Upper lobe of left lung (tissue), 6 donors: Measurements from ENCODE around the gene WDSUB1. TPM values are rescaled to one million over a fixed set of nuclear protein-coding genes. Genes with fewer than 3 reads are reported as not detected.

Source experiments
- ATAC-seq, 2 donors: fragments of 200-7000 bp; cut with Tn5 transposase; one replicate each; pipeline ENCODE4 v1.9.1; 2022; ENCODE audit warnings: mild to moderate bottlenecking in 2 of 2, moderate library complexity in 2 of 2; ENCODE audit not compliant: low FRiP score in 2 of 2
- DNase-seq, 2 donors: peaks; one replicate each; pipeline ENCODE4 v3.0.0-alpha.2; 2019 to 2020
- H3K27ac ChIP-seq, 4 donors: fragments of 200-600 bp; sonication (generic); one replicate each; pipeline ENCODE4 v1.5.1; 2016 to 2019
- H3K27me3 ChIP-seq, 4 donors: fragments of 200-600 bp; sonication (generic); one replicate each; pipeline ENCODE4 v1.5.1; 2017 to 2019
- H3K36me3 ChIP-seq, 4 donors: fragments of 200-600 bp; sonication (generic); one replicate each; pipeline ENCODE4 v1.5.1; 2016 to 2019
- H3K4me1 ChIP-seq, 4 donors: fragments of 200-600 bp; sonication (generic); one replicate each; pipeline ENCODE4 v1.5.1; 2018 to 2019
- H3K4me3 ChIP-seq, 4 donors: fragments of 200-600 bp; sonication (generic); one replicate each; pipeline ENCODE4 v1.5.1; 2017 to 2019; ENCODE audit warnings: mild to moderate bottlenecking in 2 of 4, moderate library complexity in 1 of 4
- H3K9me3 ChIP-seq, 4 donors: fragments of 200-600 bp; sonication (generic); one replicate each; pipeline ENCODE4 v1.5.1; 2018 to 2019
- CTCF ChIP-seq, 6 experiments: fragments of 450-650 bp in 4 of 6; fragments of 200-600 bp in 2 of 6; sonication (generic) in 2 of 6; IDR thresholded peaks; one replicate each; pipeline ENCODE4 v1.5.1; 2016 to 2019; ENCODE audit warnings: antibody characterized with exemption in 6 of 6
- EP300 ChIP-seq, 4 donors: sonication (generic); formaldehyde crosslinking; IDR thresholded peaks; one replicate each; pipeline ENCODE4 v1.5.1; 2017; ENCODE audit warnings: antibody characterized with exemption in 4 of 4, control low read depth in 2 of 4
- POLR2A ChIP-seq, 4 donors: fragments of 450-650 bp; IDR thresholded peaks; one replicate each; pipeline ENCODE4 v1.5.1; 2016 to 2017; ENCODE audit warnings: antibody characterized with exemption in 4 of 4, mild to moderate bottlenecking in 2 of 4
- POLR2AphosphoS5 ChIP-seq, 2 donors: sonication (generic); formaldehyde crosslinking; IDR thresholded peaks; one replicate each; pipeline ENCODE4 v1.5.1; 2017; ENCODE audit warnings: antibody characterized with exemption in 2 of 2
- WGBS, 2 donors: methylation state at CpG; one replicate each; pipeline ENCODE4 v1.1.5; 2017 to 2018; 5-methylcytosine and 5-hydroxymethylcytosine counted together
- total RNA-seq, 6 donors: library from RNA; depleted of rRNA in 4 of 6; stranded (reverse); fragments of >200 nt in 4 of 6; gene quantifications; one replicate each; pipeline versions ENCODE4 v1.1.0 to v1.2.1, GENCODE V29; 2016 to 2021
- donor health status: DM: no; HTN: no; CAD: no; lungs with moderate emphysema.
- donor health status: DM: no; HTN: yes; CAD: no; lungs with severe emphysema.

WDSUB1 gene
- total RNA-seq, 6 donors from 2014 or later = 6.8 to 22.0 (median 13.9) TPM

- Histone ChIP-seq H3K9me3 (no peaks in the 10 kb centered on the region), H3K4me1 (no peaks in the 10 kb centered on the region), H3K4me3 (no peak overlapping the region), H3K27ac (no peak overlapping the region), H3K27me3 (no peaks in the 10 kb centered on the region), H3K36me3 (peaks cover 0 to 6% (median 0%) of the 10 kb centered on the region in 4 donors)
- TF ChIP-seq POLR2A (IDR thresholded peaks at IDR 0.05) (no peak), EP300 (IDR thresholded peaks at IDR 0.05) (no peak), POLR2AphosphoS5 (IDR thresholded peaks at IDR 0.05) (no peak), CTCF (IDR thresholded peaks at IDR 0.05) (no peak)
- 94 to 96% methylated on average over 4 of the region's 4 CpGs for WGBS, 2 donors
- no peak for ATAC-seq
- DNase-seq = no peak
Observed at GRCh38 chr2:159270744-159271379, 15.6 kb downstream of the WDSUB1 start.

- TF ChIP-seq POLR2AphosphoS5 (IDR thresholded peaks at IDR 0.05) = no peak
- no peak for TF ChIP-seq EP300 (IDR thresholded peaks at IDR 0.05)
- no peak for TF ChIP-seq CTCF (IDR thresholded peaks at IDR 0.05)
- TF ChIP-seq POLR2A (IDR thresholded peaks at IDR 0.05) = no peak
Observed at GRCh38 chr2:159267921-159268320, 18.6 kb downstream of the WDSUB1 start.

GRCh38 chr2:159266554-159266953 is 19.9 kb downstream of the WDSUB1 start:
- ATAC-seq (no peak), DNase-seq (no peak)
- Histone ChIP-seq H3K9me3 (no peaks in the 10 kb centered on the region), H3K27me3 (no peaks in the 10 kb centered on the region), H3K4me1 (no peaks in the 10 kb centered on the region), H3K27ac (no peak overlapping the region), H3K4me3 (no peak overlapping the region), H3K36me3 (peaks cover 0 to 7% (median 3%) of the 10 kb centered on the region in 4 donors)
- WGBS, 2 donors = 97 to 99% methylated on average over 3 of the region's 3 CpGs
- TF ChIP-seq POLR2AphosphoS5 (IDR thresholded peaks at IDR 0.05) = no peak
- TF ChIP-seq POLR2A (IDR thresholded peaks at IDR 0.05) = no peak
- no peak for TF ChIP-seq CTCF (IDR thresholded peaks at IDR 0.05)
- TF ChIP-seq EP300 (IDR thresholded peaks at IDR 0.05) = no peak

More at GRCh38 chr2:159267921-159268320, 18.6 kb downstream of the WDSUB1 start:
- H3K4me3 ChIP-seq = no peak overlapping the region
- peaks cover 0 to 7% (median 3%) of the 10 kb centered on the region in 4 donors for H3K36me3 ChIP-seq
- no peaks in the 10 kb centered on the region for H3K4me1 ChIP-seq
- ATAC-seq (no peak), DNase-seq (no peak)
- no peaks in the 10 kb centered on the region for H3K9me3 ChIP-seq
- WGBS, 2 donors = 74 to 79% methylated on average over 1 of the region's 1 CpG
- no peak overlapping the region for H3K27ac ChIP-seq
- no peaks in the 10 kb centered on the region for H3K27me3 ChIP-seq

GRCh38 chr2:159265171-159265576 is 21.3 kb downstream of the WDSUB1 start:
- no peaks in the 10 kb centered on the region for H3K9me3 ChIP-seq
- no peak overlapping the region for H3K4me3 ChIP-seq
- peak in 1 of 2 donors; percentile 49 for ATAC-seq
- no peaks in the 10 kb centered on the region for H3K27me3 ChIP-seq
- H3K4me1 ChIP-seq = no peaks in the 10 kb centered on the region
- H3K36me3 ChIP-seq = peaks cover 0 to 7% (median 0%) of the 10 kb centered on the region in 4 donors
- DNase-seq = peak in 1 of 2 donors; percentile 60
- TF ChIP-seq EP300 (IDR thresholded peaks at IDR 0.05) (no peak), CTCF (IDR thresholded peaks at IDR 0.05) (no peak), POLR2A (IDR thresholded peaks at IDR 0.05) (no peak), POLR2AphosphoS5 (IDR thresholded peaks at IDR 0.05) (no peak)
- WGBS, 2 donors = 73 to 85% methylated on average over 1 of the region's 1 CpG
- H3K27ac ChIP-seq = peak overlapping the region in 1 of 4 donors; percentile 23

- ATAC-seq = no peak
- H3K27me3 ChIP-seq = no peaks in the 10 kb centered on the region
- peaks cover 0 to 7% (median 0%) of the 10 kb centered on the region in 4 donors for H3K36me3 ChIP-seq
- WGBS, 2 donors = 59 to 95% methylated on average over 5 of the region's 5 CpGs
- no peak overlapping the region for H3K27ac ChIP-seq
- H3K9me3 ChIP-seq = no peaks in the 10 kb centered on the region
- TF ChIP-seq POLR2AphosphoS5 (IDR thresholded peaks at IDR 0.05) (no peak), EP300 (IDR thresholded peaks at IDR 0.05) (no peak), POLR2A (IDR thresholded peaks at IDR 0.05) (no peak), CTCF (IDR thresholded peaks at IDR 0.05) (no peak)
- H3K4me3 ChIP-seq = no peak overlapping the region
- no peak for DNase-seq
- H3K4me1 ChIP-seq = no peaks in the 10 kb centered on the region
Observed at GRCh38 chr2:159262904-159263303, 23.6 kb downstream of the WDSUB1 start.
